Esophagus squamous epithelium (tissue), 4 donors: Measurements from ENCODE around the gene CD34.

Experiments used
- POLR2A ChIP-seq, 4 donors: fragments of 450-650 bp; IDR thresholded peaks; one replicate each; pipeline ENCODE4 v1.6.1; 2017; ENCODE audit warnings: antibody characterized with exemption in 4 of 4, mild to moderate bottlenecking in 4 of 4, moderate library complexity in 3 of 4
- TF ChIP-seq, protein P1 (sequence below), 6 experiments: fragments of 450-650 bp in 4 of 6; fragments of 200-600 bp in 2 of 6; sonication (generic) in 2 of 6; IDR thresholded peaks; one replicate each; pipeline ENCODE4 v1.5.1; 2016 to 2019; ENCODE audit warnings: antibody characterized with exemption in 6 of 6, mild to moderate bottlenecking in 4 of 6, moderate library complexity in 4 of 6

DNA sequence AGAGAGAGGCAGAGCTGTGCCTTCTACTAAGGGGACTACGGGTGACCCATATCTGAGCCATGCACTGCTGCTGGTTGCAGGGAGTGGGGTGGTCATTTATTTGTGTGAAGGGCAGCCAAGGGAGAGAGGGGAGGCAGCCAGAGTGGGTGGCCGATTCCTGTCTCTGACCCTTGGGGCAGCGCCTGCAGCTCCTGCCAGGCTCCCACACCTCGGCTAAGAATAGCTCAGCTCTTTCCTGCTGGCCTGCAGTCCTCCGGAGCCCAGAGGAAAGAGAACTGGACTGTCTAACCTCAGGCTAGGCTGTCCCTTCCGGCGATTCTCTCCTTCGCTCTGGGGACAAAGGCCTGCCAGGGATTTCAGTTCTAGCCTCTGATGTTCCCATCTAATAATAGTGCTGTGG is 11.6 kb upstream of the CD34 start:
- TF ChIP-seq, protein P1, sequence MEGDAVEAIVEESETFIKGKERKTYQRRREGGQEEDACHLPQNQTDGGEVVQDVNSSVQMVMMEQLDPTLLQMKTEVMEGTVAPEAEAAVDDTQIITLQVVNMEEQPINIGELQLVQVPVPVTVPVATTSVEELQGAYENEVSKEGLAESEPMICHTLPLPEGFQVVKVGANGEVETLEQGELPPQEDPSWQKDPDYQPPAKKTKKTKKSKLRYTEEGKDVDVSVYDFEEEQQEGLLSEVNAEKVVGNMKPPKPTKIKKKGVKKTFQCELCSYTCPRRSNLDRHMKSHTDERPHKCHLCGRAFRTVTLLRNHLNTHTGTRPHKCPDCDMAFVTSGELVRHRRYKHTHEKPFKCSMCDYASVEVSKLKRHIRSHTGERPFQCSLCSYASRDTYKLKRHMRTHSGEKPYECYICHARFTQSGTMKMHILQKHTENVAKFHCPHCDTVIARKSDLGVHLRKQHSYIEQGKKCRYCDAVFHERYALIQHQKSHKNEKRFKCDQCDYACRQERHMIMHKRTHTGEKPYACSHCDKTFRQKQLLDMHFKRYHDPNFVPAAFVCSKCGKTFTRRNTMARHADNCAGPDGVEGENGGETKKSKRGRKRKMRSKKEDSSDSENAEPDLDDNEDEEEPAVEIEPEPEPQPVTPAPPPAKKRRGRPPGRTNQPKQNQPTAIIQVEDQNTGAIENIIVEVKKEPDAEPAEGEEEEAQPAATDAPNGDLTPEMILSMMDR (IDR thresholded peaks at IDR 0.05), result no peak
- TF ChIP-seq POLR2A (IDR thresholded peaks at IDR 0.05), result no peak
